Thymus (tissue), 11 donors: ENCODE data around the gene RTN4RL1. TPM values are rescaled to one million over a fixed set of nuclear protein-coding genes. Genes with fewer than 3 reads are reported as not detected.
A peak's percentile ranks its signal among the peaks of the same experiment; 100 is the strongest.

ENCODE experiments used
- DNase-seq, 9 donors: peaks; one replicate each; pipeline ENCODE4 v3.0.0-alpha.2; 2013; ENCODE audit warnings: low spot score in 9 of 9, low read depth in 6 of 9, missing footprints in 1 of 9
- H3K27ac ChIP-seq, 2 donors: one replicate each; pipeline ENCODE4 v1.5.1; 2013; ENCODE audit warnings: control low read depth in 1 of 2, low read depth in 1 of 2, low read length in 1 of 2, mild to moderate bottlenecking in 1 of 2, moderate library complexity in 1 of 2
- H3K27me3 ChIP-seq, 2 donors: one replicate each; pipeline ENCODE4 v1.5.1; 2013; ENCODE audit warnings: low read length in 1 of 2; ENCODE audit not compliant: control insufficient read depth in 2 of 2, insufficient read depth in 1 of 2
- H3K36me3 ChIP-seq, 2 donors: one replicate each; pipeline ENCODE4 v1.5.1; 2013; ENCODE audit warnings: low read length in 1 of 2, mild to moderate bottlenecking in 1 of 2, moderate library complexity in 1 of 2; ENCODE audit not compliant: control insufficient read depth in 2 of 2, insufficient read depth in 2 of 2
- H3K4me1 ChIP-seq, 2 donors: one replicate each; pipeline ENCODE4 v1.5.1; 2013; ENCODE audit warnings: low read length in 2 of 2; ENCODE audit not compliant: control insufficient read depth in 2 of 2, insufficient read depth in 2 of 2
- H3K4me3 ChIP-seq, 2 donors: one replicate each; pipeline ENCODE4 v1.5.1; 2013; ENCODE audit warnings: low read length in 2 of 2, control low read depth in 1 of 2, mild to moderate bottlenecking in 1 of 2
- H3K9me3 ChIP-seq, 2 donors: one replicate each; pipeline ENCODE4 v1.5.1; 2013; ENCODE audit warnings: low read length in 1 of 2, mild to moderate bottlenecking in 1 of 2; ENCODE audit not compliant: control insufficient read depth in 2 of 2, insufficient read depth in 1 of 2
- WGBS: extraction: QIAGEN DNeasy Blood & Tissue Kit; methylation state at CpG from one replicate; pipeline ENCODE4 v1.1.7; 2013; 5-methylcytosine and 5-hydroxymethylcytosine counted together
- polyA plus RNA-seq: library from polyadenylated mRNA; stranded (reverse); fragments of 200-250 nt; gene quantifications from one replicate; pipeline ENCODE4 v1.2.3, GENCODE V29; 2013
- total RNA-seq: library from RNA; stranded (reverse); fragments of 120-200 nt; gene quantifications from one replicate; pipeline ENCODE4 v1.2.4, GENCODE V29; 2013
- donor health status: healthy.

The RTN4RL1 gene
- total and polyA plus RNA-seq, 2 donors = 0.52 to 0.68 TPM

- H3K27me3 ChIP-seq = peaks cover 15 to 73% of the 10 kb centered on the region in 2 donors
Measured at GRCh38 chr17:1977583-1978395, 47.3 kb downstream of the RTN4RL1 start.

GRCh38 chr17:1976683-1977064 is 48.5 kb downstream of the RTN4RL1 start:
- WGBS = 96% methylated on average over 5 of the region's 5 CpGs
- peaks cover 15 to 72% of the 10 kb centered on the region in 2 donors for H3K27me3 ChIP-seq

More at GRCh38 chr17:1977583-1978395, 47.3 kb downstream of the RTN4RL1 start:
- Histone ChIP-seq H3K27ac (no peak overlapping the region), H3K4me1 (peaks cover 0 to 9% of the 10 kb centered on the region in 2 donors), H3K36me3 (no peaks in the 10 kb centered on the region), H3K4me3 (no peak overlapping the region), H3K9me3 (no peaks in the 10 kb centered on the region)
- DNase-seq = peak in 1 of 9 donors; percentile 13
- 25% methylated on average over 55 of the region's 55 CpGs for WGBS

GRCh38 chr17:1976000-1976682 is 49.0 kb downstream of the RTN4RL1 start:
- Histone ChIP-seq H3K4me3 (no peak overlapping the region), H3K27me3 (peaks cover 15 to 70% of the 10 kb centered on the region in 2 donors), H3K27ac (no peak overlapping the region), H3K4me1 (peaks cover 0 to 15% of the 10 kb centered on the region in 2 donors), H3K36me3 (no peaks in the 10 kb centered on the region), H3K9me3 (no peaks in the 10 kb centered on the region)
- 76% methylated on average over 4 of the region's 4 CpGs for WGBS
- peak in 3 of 9 donors; percentile 3 to 50 (median 33) for DNase-seq

More at GRCh38 chr17:1976683-1977064, 48.5 kb downstream of the RTN4RL1 start:
- Histone ChIP-seq H3K4me1 (peaks cover 0 to 15% of the 10 kb centered on the region in 2 donors), H3K9me3 (no peaks in the 10 kb centered on the region), H3K4me3 (no peak overlapping the region), H3K36me3 (no peaks in the 10 kb centered on the region), H3K27ac (no peak overlapping the region)
- no peak for DNase-seq

- peaks cover 0 to under 1% of the 10 kb centered on the region in 2 donors for H3K9me3 ChIP-seq
- H3K27ac ChIP-seq = no peak overlapping the region
- no peak for DNase-seq
- H3K4me3 ChIP-seq = no peak overlapping the region
- peaks cover 15 to 67% of the 10 kb centered on the region in 2 donors for H3K27me3 ChIP-seq
- peaks cover 0 to 15% of the 10 kb centered on the region in 2 donors for H3K4me1 ChIP-seq
- 87% methylated on average over 10 of the region's 10 CpGs for WGBS
- no peaks in the 10 kb centered on the region for H3K36me3 ChIP-seq
Measured at GRCh38 chr17:1975573-1975972, 49.6 kb downstream of the RTN4RL1 start.

- Histone ChIP-seq H3K36me3 (no peaks in the 10 kb centered on the region), H3K4me3 (no peak overlapping the region), H3K4me1 (peaks cover 0 to 16% of the 10 kb centered on the region in 2 donors), H3K9me3 (peaks cover 0 to 8% of the 10 kb centered on the region in 2 donors), H3K27ac (no peak overlapping the region), H3K27me3 (peaks cover 7 to 50% of the 10 kb centered on the region in 2 donors)
- no peak for DNase-seq
- WGBS = 66% methylated on average over 23 of the region's 23 CpGs
Measured at GRCh38 chr17:1972487-1973160, 52.5 kb downstream of the RTN4RL1 start.

- Histone ChIP-seq H3K36me3 (no peaks in the 10 kb centered on the region), H3K27me3 (peaks cover 0 to 33% of the 10 kb centered on the region in 2 donors), H3K4me3 (no peak overlapping the region), H3K4me1 (peaks cover 3 to 17% of the 10 kb centered on the region in 2 donors), H3K9me3 (peaks cover 0 to 8% of the 10 kb centered on the region in 2 donors), H3K27ac (no peak overlapping the region)
- DNase-seq = no peak
- WGBS = 96% methylated on average over 12 of the region's 12 CpGs
Measured at GRCh38 chr17:1970843-1971384, 54.2 kb downstream of the RTN4RL1 start.

GRCh38 chr17:1969712-1970111 is 55.4 kb downstream of the RTN4RL1 start:
- DNase-seq = no peak
- H3K27ac ChIP-seq = no peak overlapping the region
- 97% methylated on average over 5 of the region's 5 CpGs for WGBS
- H3K9me3 ChIP-seq = peaks cover 0 to 8% of the 10 kb centered on the region in 2 donors
- no peaks in the 10 kb centered on the region for H3K36me3 ChIP-seq
- peaks cover 3 to 17% of the 10 kb centered on the region in 2 donors for H3K4me1 ChIP-seq
- H3K27me3 ChIP-seq = peaks cover 0 to 24% of the 10 kb centered on the region in 2 donors
- H3K4me3 ChIP-seq = no peak overlapping the region

- H3K36me3 ChIP-seq = no peaks in the 10 kb centered on the region
- H3K9me3 ChIP-seq = peaks cover 0 to 8% of the 10 kb centered on the region in 2 donors
- 24% methylated on average over 11 of the region's 11 CpGs for whole genome bisulfite sequencing
- peaks cover 3 to 12% of the 10 kb centered on the region in 2 donors for H3K4me1 ChIP-seq
- no peak overlapping the region for H3K27ac ChIP-seq
- H3K4me3 ChIP-seq = no peak overlapping the region
- peaks cover 0 to 9% of the 10 kb centered on the region in 2 donors for H3K27me3 ChIP-seq
- DNase-seq = peak in 6 of 9 donors; percentile 15 to 63 (median 23)
Measured at GRCh38 chr17:1967213-1967612, 57.9 kb downstream of the RTN4RL1 start.
